WERI-Rb-1 (cell line): ENCODE measurements around the gene P2RY8.

ENCODE experiments used
- DNase-seq: peaks from one replicate; pipeline ENCODE4 v3.0.0-alpha.2; 2020
- H3K27ac ChIP-seq: fragments of 250-450 bp; sonication (Bioruptor Pico); 2 replicates; pipeline ENCODE4 v1.5.1; 2020; ENCODE audit warnings: mild to moderate bottlenecking, moderate library complexity
- H3K27me3 ChIP-seq: fragments of 250-450 bp; sonication (Bioruptor Pico); 2 replicates; pipeline ENCODE4 v1.5.1; 2021; ENCODE audit warnings: mild to moderate bottlenecking, low read depth, moderate library complexity; ENCODE audit not compliant: insufficient read depth, severe bottlenecking
- H3K36me3 ChIP-seq: fragments of 250-450 bp; sonication (Bioruptor Pico); 2 replicates; pipeline ENCODE4 v1.5.1; 2020; ENCODE audit warnings: mild to moderate bottlenecking, moderate library complexity
- H3K4me3 ChIP-seq: 2 replicates; pipeline ENCODE4 v1.5.1; 2011; ENCODE audit warnings: low read depth, mild to moderate bottlenecking, control low read depth, low read length
- H3K9me3 ChIP-seq: fragments of 250-450 bp; sonication (Bioruptor Pico); 2 replicates; pipeline ENCODE4 v1.5.1; 2021; ENCODE audit warnings: mild to moderate bottlenecking, moderate library complexity; ENCODE audit not compliant: severe bottlenecking
- CTCF ChIP-seq: IDR thresholded peaks from 2 replicates; pipeline ENCODE4 v1.5.1; 2011; ENCODE audit warnings: low read depth, mild to moderate bottlenecking, control low read depth, inconsistent platforms, low read length

Gene P2RY8

GRCh38 chrX:1528884-1529203 lies 8.1 kb downstream of the P2RY8 start:
- no peak overlapping the region for H3K27ac ChIP-seq
- H3K4me3 ChIP-seq = no peak overlapping the region
- TF ChIP-seq CTCF = no peak
- peaks cover 2% of the 10 kb centered on the region for H3K9me3 ChIP-seq
- no peak for DNase-seq
- no peaks in the 10 kb centered on the region for H3K36me3 ChIP-seq
- no peaks in the 10 kb centered on the region for H3K27me3 ChIP-seq

- no peak for DNase-seq
- Histone ChIP-seq H3K9me3 (peaks cover 2% of the 10 kb centered on the region), H3K27ac (no peak overlapping the region), H3K36me3 (no peaks in the 10 kb centered on the region), H3K4me3 (no peak overlapping the region), H3K27me3 (no peaks in the 10 kb centered on the region)
- TF ChIP-seq CTCF = no peak
Observed at GRCh38 chrX:1528186-1528883, 8.7 kb downstream of the P2RY8 start.

GRCh38 chrX:1527457-1527856 lies 9.5 kb downstream of the P2RY8 start:
- no peak for TF ChIP-seq CTCF
- H3K27me3 ChIP-seq = no peaks in the 10 kb centered on the region
- H3K27ac ChIP-seq = no peak overlapping the region
- H3K9me3 ChIP-seq = peaks cover 2% of the 10 kb centered on the region
- no peak for DNase-seq
- no peak overlapping the region for H3K4me3 ChIP-seq
- H3K36me3 ChIP-seq = no peaks in the 10 kb centered on the region

GRCh38 chrX:1526565-1526964 lies 10.4 kb downstream of the P2RY8 start:
- no peaks in the 10 kb centered on the region for H3K27me3 ChIP-seq
- peaks cover 2% of the 10 kb centered on the region for H3K9me3 ChIP-seq
- H3K36me3 ChIP-seq = no peaks in the 10 kb centered on the region
- H3K4me3 ChIP-seq = no peak overlapping the region
- TF ChIP-seq CTCF = no peak
- H3K27ac ChIP-seq = no peak overlapping the region
- DNase-seq = no peak

GRCh38 chrX:1525583-1526355 lies 11.2 kb downstream of the P2RY8 start:
- H3K4me3 ChIP-seq = no peak overlapping the region
- H3K27ac ChIP-seq = no peak overlapping the region
- H3K9me3 ChIP-seq = peaks cover 2% of the 10 kb centered on the region
- DNase-seq = no peak
- no peak for TF ChIP-seq CTCF
- H3K36me3 ChIP-seq = no peaks in the 10 kb centered on the region
- no peaks in the 10 kb centered on the region for H3K27me3 ChIP-seq
